ENCODE results near the gene OR4K2.

GRCh38 chr14:19838433-19838832 is 36.5 kb upstream of the OR4K2 start:
- TF ChIP-seq POLR2AphosphoS5 (IDR thresholded peaks at IDR 0.05; ENCODE audit: insufficient read depth, low read depth, low read length) (no peak), EZH2 (IDR thresholded peaks at IDR 0.05; ENCODE audit: borderline replicate concordance, low read depth, low read length, severe bottlenecking) (no peak), POLR2A (IDR thresholded peaks at IDR 0.05; ENCODE audit: low read depth, low read length) (no peak), MAX (IDR thresholded peaks at IDR 0.05; ENCODE audit: insufficient read depth, insufficient read length) (no peak)
- TF ChIP-seq, protein P1, sequence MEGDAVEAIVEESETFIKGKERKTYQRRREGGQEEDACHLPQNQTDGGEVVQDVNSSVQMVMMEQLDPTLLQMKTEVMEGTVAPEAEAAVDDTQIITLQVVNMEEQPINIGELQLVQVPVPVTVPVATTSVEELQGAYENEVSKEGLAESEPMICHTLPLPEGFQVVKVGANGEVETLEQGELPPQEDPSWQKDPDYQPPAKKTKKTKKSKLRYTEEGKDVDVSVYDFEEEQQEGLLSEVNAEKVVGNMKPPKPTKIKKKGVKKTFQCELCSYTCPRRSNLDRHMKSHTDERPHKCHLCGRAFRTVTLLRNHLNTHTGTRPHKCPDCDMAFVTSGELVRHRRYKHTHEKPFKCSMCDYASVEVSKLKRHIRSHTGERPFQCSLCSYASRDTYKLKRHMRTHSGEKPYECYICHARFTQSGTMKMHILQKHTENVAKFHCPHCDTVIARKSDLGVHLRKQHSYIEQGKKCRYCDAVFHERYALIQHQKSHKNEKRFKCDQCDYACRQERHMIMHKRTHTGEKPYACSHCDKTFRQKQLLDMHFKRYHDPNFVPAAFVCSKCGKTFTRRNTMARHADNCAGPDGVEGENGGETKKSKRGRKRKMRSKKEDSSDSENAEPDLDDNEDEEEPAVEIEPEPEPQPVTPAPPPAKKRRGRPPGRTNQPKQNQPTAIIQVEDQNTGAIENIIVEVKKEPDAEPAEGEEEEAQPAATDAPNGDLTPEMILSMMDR (IDR thresholded peaks at IDR 0.05; ENCODE audit: extremely low read depth in 1 of 2, insufficient read depth in 1 of 2, low read depth in 1 of 2, low read length in 2 of 2), result no peak

Data from endothelial cell of umbilical vein (primary cell).